SU-DHL-6 (cell line): ENCODE results near the gene METTL4.

Source experiments
- CTCF ChIP-seq: fragments of 200-600 bp; sonication (generic); IDR thresholded peaks from one replicate; pipeline ENCODE4 v1.5.1; 2017; ENCODE audit warnings: antibody characterized with exemption, mild to moderate bottlenecking, low read length, moderate library complexity; ENCODE audit not compliant: insufficient read depth, poor library complexity, severe bottlenecking
- EZH2phosphoT487 ChIP-seq: fragments of 200-600 bp; sonication (generic), shearing (Covaris generic); conservative IDR thresholded peaks from 2 replicates; pipeline ENCODE4 v1.6.1; 2018; ENCODE audit warnings: mild to moderate bottlenecking, antibody characterized with exemption, low read length, moderate library complexity, mixed read lengths

- TF ChIP-seq CTCF (no peak), EZH2phosphoT487 (no peak)
Measured at GRCh38 chr18:2557536-2557935, 13.8 kb downstream of the METTL4 start.
